Loucy (cell line): ENCODE results near the gene F2RL1.
"Not testable (repeated sequence)": the region's sequence is repeated elsewhere in the genome, so short reads cannot be mapped to it uniquely, and the experiment has no call there.

Source experiments
- H2AFZ ChIP-seq: fragments of 200-600 bp; sonication (generic); 2 replicates; pipeline ENCODE4 v1.6.0; 2016; ENCODE audit warnings: antibody characterized with exemption, mild to moderate bottlenecking, low read length, moderate library complexity
- H3F3A ChIP-seq: fragments of 200-600 bp; 2 replicates; pipeline ENCODE4 v1.6.0; 2016; ENCODE audit warnings: antibody characterized with exemption, low read depth, mild to moderate bottlenecking
- H3K27me3 ChIP-seq: fragments of 200-600 bp; sonication (generic); 2 replicates; pipeline ENCODE4 v1.6.1; 2014; ENCODE audit warnings: low read length, mild to moderate bottlenecking; ENCODE audit not compliant: insufficient read depth, poor library complexity, severe bottlenecking
- H3K36me3 ChIP-seq: fragments of 200-600 bp; sonication (generic); 2 replicates; pipeline ENCODE4 v1.6.1; 2016; ENCODE audit warnings: low read length; ENCODE audit not compliant: insufficient read depth
- H3K4me1 ChIP-seq: fragments of 200-600 bp; sonication (generic); 2 replicates; pipeline ENCODE4 v1.5.1; 2014; ENCODE audit warnings: low read length, mild to moderate bottlenecking; ENCODE audit not compliant: insufficient read depth, poor library complexity, severe bottlenecking
- H3K4me2 ChIP-seq: fragments of 200-600 bp; sonication (generic); 2 replicates; pipeline ENCODE4 v1.6.0; 2014; ENCODE audit warnings: antibody characterized with exemption, low read length, low read depth, mild to moderate bottlenecking; ENCODE audit not compliant: poor library complexity, severe bottlenecking
- H3K4me3 ChIP-seq: fragments of 200-600 bp; sonication (generic); 2 replicates; pipeline ENCODE4 v1.5.1; 2014; ENCODE audit warnings: low read length, mild to moderate bottlenecking, mixed read lengths; ENCODE audit not compliant: poor library complexity, severe bottlenecking
- H3K79me2 ChIP-seq: fragments of 200-600 bp; sonication (generic); 2 replicates; pipeline ENCODE4 v1.6.1; 2014; ENCODE audit warnings: low read length; ENCODE audit not compliant: insufficient read depth
- H3K9ac ChIP-seq: fragments of 200-600 bp; sonication (generic); 2 replicates; pipeline ENCODE4 v1.6.0; 2014; ENCODE audit warnings: mild to moderate bottlenecking, low read depth, low read length, moderate library complexity; ENCODE audit not compliant: poor library complexity, severe bottlenecking
- H3K9me2 ChIP-seq: fragments of 200-600 bp; sonication (generic); replicated peaks from 2 replicates; pipeline ENCODE4 v1.6.1; 2016; ENCODE audit warnings: low read depth, low read length, mixed read lengths
- H3K9me3 ChIP-seq: fragments of 200-600 bp; sonication (generic); 2 replicates; pipeline ENCODE4 v1.6.1; 2014; ENCODE audit warnings: mild to moderate bottlenecking, antibody characterized with exemption, low read length, low read depth; ENCODE audit not compliant: insufficient read depth
- H4K20me1 ChIP-seq: fragments of 200-600 bp; sonication (generic); 2 replicates; pipeline ENCODE4 v1.6.0; 2014; ENCODE audit warnings: antibody characterized with exemption, low read length, mild to moderate bottlenecking; ENCODE audit not compliant: insufficient read depth, poor library complexity, severe bottlenecking
- CTCF ChIP-seq: fragments of 200-600 bp; sonication (generic); conservative IDR thresholded peaks from 2 replicates; pipeline ENCODE4 v1.5.1; 2014; ENCODE audit warnings: mild to moderate bottlenecking, antibody characterized with exemption, low read length
- EZH2phosphoT487 ChIP-seq: fragments of 200-600 bp; IDR thresholded peaks from 2 replicates; pipeline ENCODE4 v1.6.1; 2018; ENCODE audit warnings: antibody characterized with exemption, mild to moderate bottlenecking, moderate library complexity, borderline replicate concordance

The F2RL1 gene

GRCh38 chr5:76855961-76856360 is 37.1 kb downstream of the F2RL1 start:
- TF ChIP-seq EZH2phosphoT487: no peak
- no peak for TF ChIP-seq CTCF
- peak overlapping the region; percentile 44 for H3K4me3 ChIP-seq

GRCh38 chr5:76856800-76857199 is 38.0 kb downstream of the F2RL1 start:
- H2AFZ ChIP-seq, H4K20me1 ChIP-seq: not testable (repeated sequence)

More at GRCh38 chr5:76855961-76856360, 37.1 kb downstream of the F2RL1 start:
- H3K79me2 ChIP-seq: peaks cover 31% of the 10 kb centered on the region
- H3K27me3 ChIP-seq: no peaks in the 10 kb centered on the region
- H3K9me3 ChIP-seq: peaks cover 5% of the 10 kb centered on the region; the same call in 1 of the 2 replicates
- H3K9ac ChIP-seq: peak overlapping the region; percentile 60
- no peaks in the 10 kb centered on the region for H4K20me1 ChIP-seq
- peaks cover 4% of the 10 kb centered on the region; the same call in 1 of the 2 replicates for H3F3A ChIP-seq
- H2AFZ ChIP-seq: no peak overlapping the region
- peaks cover 64% of the 10 kb centered on the region for H3K4me1 ChIP-seq
- H3K4me2 ChIP-seq: peak overlapping the region; percentile 70
- H3K36me3 ChIP-seq: no peaks in the 10 kb centered on the region
- H3K9me2 ChIP-seq: no peaks in the 10 kb centered on the region

GRCh38 chr5:76859591-76860247 is 40.9 kb downstream of the F2RL1 start:
- H4K20me1 ChIP-seq: no peaks in the 10 kb centered on the region
- H3K4me3 ChIP-seq: no peak overlapping the region
- TF ChIP-seq CTCF (no peak), EZH2phosphoT487 (no peak)
- H3K9me3 ChIP-seq: no peaks in the 10 kb centered on the region; the same call in 1 of the 2 replicates
- peaks cover 4% of the 10 kb centered on the region; the same call in 1 of the 2 replicates for H3F3A ChIP-seq
- H3K79me2 ChIP-seq: 0 out of 2 replicates have a peak, but pooled peaks cover 6% of the 10 kb centered on the region
- no peak overlapping the region for H3K4me2 ChIP-seq
- H2AFZ ChIP-seq: no peak overlapping the region
- no peaks in the 10 kb centered on the region for H3K36me3 ChIP-seq
- no peaks in the 10 kb centered on the region for H3K27me3 ChIP-seq
- H3K9me2 ChIP-seq: no peaks in the 10 kb centered on the region
- H3K4me1 ChIP-seq: peaks cover 32% of the 10 kb centered on the region
- H3K9ac ChIP-seq: no peak overlapping the region

More at GRCh38 chr5:76856800-76857199, 38.0 kb downstream of the F2RL1 start:
- Histone ChIP-seq H3K4me3 (peak overlapping the region; percentile 44), H3K79me2 (peaks cover 23% of the 10 kb centered on the region), H3K4me2 (peak overlapping the region; percentile 70), H3K9ac (peak overlapping the region; percentile 60), H3K4me1 (peaks cover 56% of the 10 kb centered on the region)
- not testable (repeated sequence) for H3K36me3 ChIP-seq, H3K27me3 ChIP-seq, H3K9me3 ChIP-seq, H3K9me2 ChIP-seq, H3F3A ChIP-seq

GRCh38 chr5:76861612-76862011 is 42.8 kb downstream of the F2RL1 start:
- no peak overlapping the region for H2AFZ ChIP-seq
- H3K4me1 ChIP-seq: peaks cover 15% of the 10 kb centered on the region
- no peaks in the 10 kb centered on the region for H3K9me2 ChIP-seq
- H3K4me3 ChIP-seq: no peak overlapping the region
- H4K20me1 ChIP-seq: no peaks in the 10 kb centered on the region
- H3K27me3 ChIP-seq: no peaks in the 10 kb centered on the region
- H3K36me3 ChIP-seq: no peaks in the 10 kb centered on the region
- H3K9ac ChIP-seq: no peak overlapping the region
- H3K9me3 ChIP-seq: no peaks in the 10 kb centered on the region
- TF ChIP-seq EZH2phosphoT487 (no peak), CTCF (no peak)
- no peaks in the 10 kb centered on the region for H3F3A ChIP-seq
- 0 out of 2 replicates have a peak, but pooled peaks cover 6% of the 10 kb centered on the region for H3K79me2 ChIP-seq
- H3K4me2 ChIP-seq: no peak overlapping the region
